GM18526 (cell line): ENCODE results near the gene GID8.

Source experiments
- POLR2A ChIP-seq: IDR thresholded peaks from 3 replicates; pipeline ENCODE4 v1.6.1; 2011; ENCODE audit not compliant: insufficient read length; ENCODE audit errors: extremely low read depth

GID8 gene

DNA sequence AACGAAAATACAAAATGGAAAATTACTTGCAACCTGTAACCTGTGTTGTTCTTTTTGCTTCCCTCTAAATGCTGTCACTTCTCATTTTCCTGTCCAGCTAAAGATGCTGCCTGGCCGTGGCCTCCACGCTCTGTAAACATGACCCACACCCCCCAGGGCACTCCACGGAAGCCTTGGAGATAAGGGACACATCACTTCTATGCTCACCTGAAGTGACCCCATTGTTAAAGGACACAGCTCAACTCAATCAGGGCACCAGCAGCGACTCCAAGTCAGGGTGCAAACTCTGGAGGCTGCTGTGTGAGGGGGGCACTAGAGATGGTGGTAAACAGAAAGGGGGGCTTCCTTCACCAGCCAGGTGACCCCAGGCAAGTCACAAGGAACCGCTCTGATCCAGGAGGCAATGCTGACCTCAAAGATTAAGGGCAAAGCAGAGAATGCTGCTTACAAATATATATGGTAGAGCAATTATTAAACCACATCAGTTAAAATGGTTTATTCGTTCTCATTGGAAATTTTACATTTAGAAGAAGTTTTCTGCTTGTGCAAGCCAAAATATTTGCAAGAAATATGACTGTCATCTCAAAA is 24.8 kb upstream of the GID8 start:
- TF ChIP-seq POLR2A, result no peak

- no peak for TF ChIP-seq POLR2A
Measured at GRCh38 chr20:62914436-62914835, 23.5 kb upstream of the GID8 start.

GRCh38 chr20:62914970-62915457 is 22.9 kb upstream of the GID8 start:
- TF ChIP-seq POLR2A, result no peak

DNA sequence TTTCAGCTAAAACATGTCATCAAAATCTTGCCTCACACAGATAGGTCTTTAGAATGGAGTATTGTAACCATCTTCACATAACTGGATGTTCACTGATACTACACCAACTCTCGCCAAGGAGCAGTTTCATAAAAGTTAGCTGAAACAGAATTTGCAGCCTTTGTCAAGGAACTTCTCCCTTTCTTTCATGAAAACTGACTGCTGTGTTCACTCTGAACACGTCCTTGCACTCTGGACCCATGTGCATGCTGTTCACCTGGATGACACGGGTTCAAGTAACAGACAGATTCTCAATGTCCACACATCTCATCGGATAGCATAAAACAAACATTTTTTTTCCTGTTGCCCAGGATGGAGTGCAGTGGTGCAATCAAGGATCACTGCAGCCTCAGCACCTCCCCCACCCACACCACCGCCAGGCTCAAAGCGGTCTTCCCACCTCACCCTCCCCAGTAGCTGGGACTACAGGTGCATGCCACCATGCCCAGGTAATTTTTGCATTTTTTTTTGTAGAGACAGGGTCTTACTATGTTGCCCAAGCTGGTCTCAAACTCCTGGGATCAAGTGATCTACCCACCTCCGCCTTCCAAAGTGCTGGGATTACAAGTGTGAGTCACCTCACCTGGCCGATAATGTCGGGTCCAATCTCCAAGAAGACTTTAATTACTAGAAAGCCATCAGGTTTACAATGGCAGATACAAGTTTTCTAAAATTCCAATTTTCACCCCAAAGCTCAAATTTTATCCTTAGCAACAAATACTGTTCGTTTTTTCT is 21.1 kb upstream of the GID8 start:
- no peak for TF ChIP-seq POLR2A

GRCh38 chr20:62917720-62918119 is 20.2 kb upstream of the GID8 start:
- TF ChIP-seq POLR2A, result no peak

- TF ChIP-seq POLR2A, result no peak
Measured at GRCh38 chr20:62918147-62918546, 19.8 kb upstream of the GID8 start.

- TF ChIP-seq POLR2A, result no peak
Measured at GRCh38 chr20:62918831-62919230, 19.1 kb upstream of the GID8 start.

GRCh38 chr20:62920039-62920645 is 17.8 kb upstream of the GID8 start:
- TF ChIP-seq POLR2A, result no peak

GRCh38 chr20:62921119-62921687 is 16.7 kb upstream of the GID8 start:
- no peak for TF ChIP-seq POLR2A

- no peak for TF ChIP-seq POLR2A
Measured at GRCh38 chr20:62922451-62922921, 15.5 kb upstream of the GID8 start.

GRCh38 chr20:62923669-62924441 is 14.1 kb upstream of the GID8 start:
- no peak for TF ChIP-seq POLR2A

- TF ChIP-seq POLR2A, result no peak
Measured at GRCh38 chr20:62924442-62925075, 13.4 kb upstream of the GID8 start.

DNA sequence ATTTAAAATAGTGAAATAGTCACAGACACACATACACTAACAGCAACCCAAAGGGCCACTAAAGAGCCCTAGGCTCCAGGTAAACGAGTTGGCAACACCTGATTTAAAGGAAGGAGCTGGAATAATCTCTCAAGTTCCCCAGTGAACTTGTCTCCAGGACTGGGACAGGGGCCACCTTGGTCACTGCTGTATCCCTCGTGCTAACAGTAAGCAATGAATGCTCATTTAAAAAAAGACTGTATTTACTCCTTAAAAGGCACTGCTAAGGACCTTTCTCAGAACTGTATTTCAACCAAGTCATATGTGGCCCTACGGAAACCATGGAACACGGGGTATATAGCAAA is 12.9 kb upstream of the GID8 start:
- no peak for TF ChIP-seq POLR2A

DNA sequence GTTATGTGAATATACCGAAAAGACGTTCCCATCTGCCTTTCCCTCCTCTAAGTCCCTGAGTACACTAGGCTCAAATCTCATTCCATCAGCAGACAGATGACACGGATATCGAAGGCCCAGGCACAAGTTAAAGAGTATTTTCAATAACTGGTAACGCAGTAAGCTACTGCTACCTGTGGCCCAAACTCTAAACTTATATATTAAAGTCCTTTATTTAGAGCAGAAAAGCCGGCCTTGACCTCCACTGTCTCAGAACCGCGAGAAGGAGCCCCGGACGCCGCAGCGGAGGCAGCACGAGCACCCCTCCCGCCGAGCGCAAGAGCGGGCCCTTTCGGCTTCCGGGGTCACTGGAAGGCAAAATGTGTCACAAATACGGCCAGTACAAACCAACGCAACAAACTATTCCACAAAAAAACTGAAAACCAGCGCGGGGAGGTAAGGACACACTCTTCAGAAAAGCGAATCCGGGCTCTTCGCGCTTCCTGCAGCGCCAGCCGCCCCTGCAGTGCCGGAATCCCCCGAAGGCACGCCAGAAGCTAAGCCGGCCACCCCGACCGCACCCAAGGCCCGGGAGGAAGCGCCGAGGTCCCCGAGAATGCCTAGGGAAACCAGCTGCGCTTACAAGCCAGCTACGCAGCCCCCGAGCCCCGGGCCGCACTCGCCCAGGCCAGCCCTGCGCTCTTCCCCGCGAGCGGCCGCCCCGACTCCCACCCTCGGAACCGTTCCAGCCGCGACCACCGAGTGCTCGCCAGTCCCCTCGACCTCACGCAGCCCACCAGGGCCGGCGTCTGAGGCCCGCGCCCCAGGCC is 12.3 kb upstream of the GID8 start:
- no peak for TF ChIP-seq POLR2A
